ENCODE measurements around the gene KIF4A.

- TF ChIP-seq CTCF (IDR thresholded peaks at IDR 0.05; ENCODE audit: insufficient read depth, low read length), result no peak
- no peak for TF ChIP-seq POLR2AphosphoS5 (IDR thresholded peaks at IDR 0.05; ENCODE audit: low read depth)
- TF ChIP-seq GABPA (IDR thresholded peaks at IDR 0.05; ENCODE audit: low read depth), result no peak
- TF ChIP-seq, protein P1, sequence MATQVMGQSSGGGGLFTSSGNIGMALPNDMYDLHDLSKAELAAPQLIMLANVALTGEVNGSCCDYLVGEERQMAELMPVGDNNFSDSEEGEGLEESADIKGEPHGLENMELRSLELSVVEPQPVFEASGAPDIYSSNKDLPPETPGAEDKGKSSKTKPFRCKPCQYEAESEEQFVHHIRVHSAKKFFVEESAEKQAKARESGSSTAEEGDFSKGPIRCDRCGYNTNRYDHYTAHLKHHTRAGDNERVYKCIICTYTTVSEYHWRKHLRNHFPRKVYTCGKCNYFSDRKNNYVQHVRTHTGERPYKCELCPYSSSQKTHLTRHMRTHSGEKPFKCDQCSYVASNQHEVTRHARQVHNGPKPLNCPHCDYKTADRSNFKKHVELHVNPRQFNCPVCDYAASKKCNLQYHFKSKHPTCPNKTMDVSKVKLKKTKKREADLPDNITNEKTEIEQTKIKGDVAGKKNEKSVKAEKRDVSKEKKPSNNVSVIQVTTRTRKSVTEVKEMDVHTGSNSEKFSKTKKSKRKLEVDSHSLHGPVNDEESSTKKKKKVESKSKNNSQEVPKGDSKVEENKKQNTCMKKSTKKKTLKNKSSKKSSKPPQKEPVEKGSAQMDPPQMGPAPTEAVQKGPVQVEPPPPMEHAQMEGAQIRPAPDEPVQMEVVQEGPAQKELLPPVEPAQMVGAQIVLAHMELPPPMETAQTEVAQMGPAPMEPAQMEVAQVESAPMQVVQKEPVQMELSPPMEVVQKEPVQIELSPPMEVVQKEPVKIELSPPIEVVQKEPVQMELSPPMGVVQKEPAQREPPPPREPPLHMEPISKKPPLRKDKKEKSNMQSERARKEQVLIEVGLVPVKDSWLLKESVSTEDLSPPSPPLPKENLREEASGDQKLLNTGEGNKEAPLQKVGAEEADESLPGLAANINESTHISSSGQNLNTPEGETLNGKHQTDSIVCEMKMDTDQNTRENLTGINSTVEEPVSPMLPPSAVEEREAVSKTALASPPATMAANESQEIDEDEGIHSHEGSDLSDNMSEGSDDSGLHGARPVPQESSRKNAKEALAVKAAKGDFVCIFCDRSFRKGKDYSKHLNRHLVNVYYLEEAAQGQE (IDR thresholded peaks at IDR 0.05; ENCODE audit: insufficient replicate concordance, low read depth), result no peak
These were observed 36.4 kb upstream of the KIF4A start for GRCh38 chrX:70253377-70254062.
